ENCODE data around the gene NBPF1. TPM values are rescaled to one million over a fixed set of nuclear protein-coding genes. Genes with fewer than 3 reads are reported as not detected.
"Not testable (repeated sequence)": the region's sequence is repeated elsewhere in the genome, so short reads cannot be mapped to it uniquely, and the experiment has no call there.

The NBPF1 gene
- total and polyA plus RNA-seq, 9 of the 15 experiments (the other 6 are each of a cell fraction or from before 2014, with no cell fraction given) = 5.2 to 42.6 (median 24.1) TPM

GRCh38 chr1:16644482-16645270, 31.3 kb upstream of the NBPF1 start:
- DNase-seq (ENCODE audit: extremely low read depth in 1 of 4, low spot score in 3 of 4) = peak; percentile 99 to 100 (median 100)
- POLR2A ChIA-PET = interaction anchor here (0.6 to 4.8 kb wide), 8 partner anchors 10 to 1505 kb away, joined by 3 to 37 read pairs (median 4); no protein-coding TSS in a partner anchor
- peak overlapping the region; percentile 88 for H2AFZ ChIP-seq (ENCODE audit: low read depth, low read length)
- intact Hi-C loops (cut with micrococcal nuclease) (loop anchor here (1.0 kb wide), 1 partner anchor 19 kb away; no protein-coding TSS in a partner anchor), in situ Hi-C loops (cut with MboI) (loop anchor here (5.0 kb wide), 2 partner anchors 77 to 103 kb away; no protein-coding TSS in a partner anchor)
- H3K27ac ChIP-seq (ENCODE audit: extremely low read depth, low read depth, low read length) = peak overlapping the region; percentile 75
- H3K9me3 ChIP-seq (replicated peaks; ENCODE audit: control insufficient read depth, insufficient read depth, low read depth, low read length); H3K9me1 ChIP-seq (ENCODE audit: control insufficient read depth, insufficient read depth, low read length); H3K27me3 ChIP-seq (ENCODE audit: control insufficient read depth in 2 of 2, insufficient read depth in 2 of 2, low read length in 2 of 2); TF ChIP-seq NR2C1 (IDR thresholded peaks at IDR 0.05): not testable (repeated sequence)
- TSS peak; percentile 97 for BruUV-seq (replicated peaks)
- peak; percentile 86 for ATAC-seq
- peaks cover 11% of the 10 kb centered on the region; the same call in 1 of the 2 replicates for H4K20me1 ChIP-seq (replicated peaks; ENCODE audit: control insufficient read depth, insufficient read depth, low read length)
- H3K36me3 ChIP-seq (ENCODE audit: control insufficient read depth, insufficient read depth, low read length) = peaks cover 28% of the 10 kb centered on the region
- H3K9ac ChIP-seq (ENCODE audit: insufficient read depth in 1 of 2, low read depth in 2 of 2, low read length in 2 of 2) = peak overlapping the region; percentile 76 to 97
- CTCF ChIA-PET (ENCODE audit: low intra/inter-chr PET ratio) = interaction anchor here (0.6 to 1.0 kb wide), 2 partner anchors 23 to 820 kb away, joined by 3 to 5 read pairs; no protein-coding TSS in a partner anchor
- under 1% methylated on average over 61 of the region's 61 CpGs for WGBS (ENCODE audit: insufficient coverage, low coverage, missing lambda C conversion rate)
- H3K4me1 ChIP-seq (replicated peaks in 1 of 2; ENCODE audit: control insufficient read depth in 2 of 2, insufficient read depth in 2 of 2, low read length in 2 of 2) = peaks cover 22 to 47% of the 10 kb centered on the region in 2 experiments
- FAIRE-seq = peak; percentile 96
- H3K4me2 ChIP-seq (ENCODE audit: insufficient read depth, low read length) = peak overlapping the region; percentile 82
- H3K4me3 ChIP-seq = peak overlapping the region; percentile 50
- H3K79me2 ChIP-seq (ENCODE audit: control insufficient read depth, insufficient read depth, low read length) = peaks cover 50% of the 10 kb centered on the region
- TF ChIP-seq SP1 (CRISPR knock-in tag; IDR thresholded peaks at IDR 0.05) = peak; percentile 95
- TF ChIP-seq GMEB1 (CRISPR knock-in tag; IDR thresholded peaks at IDR 0.05) = peak; percentile 88
- peak; percentile 63 for TF ChIP-seq HNRNPLL (IDR thresholded peaks at IDR 0.05; ENCODE audit: low read depth, low read length, poor library complexity, severe bottlenecking)
- 0 out of 2 replicates have a peak, but pooled peaks have one; percentile 74 for TF ChIP-seq GATAD2A (IDR thresholded peaks at IDR 0.05)
- TF ChIP-seq SRSF1 (IDR thresholded peaks at IDR 0.05; ENCODE audit: low read depth, low read length) = peak; percentile 94
- peak; percentile 93 for TF ChIP-seq DPF2 (IDR thresholded peaks at IDR 0.05)
- peak; percentile 74 for TF ChIP-seq NR2C1 (tag; IDR thresholded peaks at IDR 0.05)
- peak; percentile 96 for TF ChIP-seq PHF20 (IDR thresholded peaks at IDR 0.05; ENCODE audit: partially characterized antibody)
- TF ChIP-seq SMARCA5 (IDR thresholded peaks at IDR 0.05) = peak; percentile 88
- peak; percentile 64 for TF ChIP-seq SMC3 (conservative IDR thresholded peaks at IDR 0.05; ENCODE audit: insufficient read depth, low read depth, low read length)
- peak; percentile 55 for TF ChIP-seq ZNF146 (CRISPR knock-in tag; IDR thresholded peaks at IDR 0.05; ENCODE audit: unreplicated experiment)
- peak; percentile 92 for TF ChIP-seq DACH1 (IDR thresholded peaks at IDR 0.05; ENCODE audit: partially characterized antibody)
- TF ChIP-seq UBTF (IDR thresholded peaks at IDR 0.05; ENCODE audit: borderline replicate concordance in 1 of 2, low read depth in 2 of 2, low read length in 2 of 2) = peak in 1 of 2 experiments; percentile 82; a peak in 3 of 4 replicates
- TF ChIP-seq THRB (CRISPR knock-in tag; conservative IDR thresholded peaks at IDR 0.05) = peak; percentile 91; the same call in 1 of the 2 replicates
- peak; percentile 71; the same call in 1 of the 2 replicates for TF ChIP-seq GTF2E2 (tag; IDR thresholded peaks at IDR 0.05)
